ENCODE results near the gene EVC2. TPM values are rescaled to one million over a fixed set of nuclear protein-coding genes. Genes with fewer than 3 reads are reported as not detected.

Gene EVC2
- total RNA-seq, 3 donors from 2014 or later, result 16.0 to 19.5 (median 17.7) TPM

- Histone ChIP-seq H3K27me3 (no peaks in the 10 kb centered on the region), H3K36me3 (no peaks in the 10 kb centered on the region), H3K27ac (no peak overlapping the region), H3K4me1 (no peaks in the 10 kb centered on the region), H3K4me3 (no peak overlapping the region), H3K9me3 (peaks cover 8 to 11% of the 10 kb centered on the region in 2 donors)
- intact Hi-C loops (cut with DNase I; ENCODE audit: low total_unique reads), result no loop called here
- DNase-seq (ENCODE audit: low spot score in 2 of 2), result no peak
- TF ChIP-seq POLR2A (IDR thresholded peaks at IDR 0.05) (no peak), CTCF (IDR thresholded peaks at IDR 0.05) (no peak), POLR2AphosphoS5 (IDR thresholded peaks at IDR 0.05) (no peak)
Observed at GRCh38 chr4:5547651-5548249, 160.6 kb downstream of the EVC2 start.

- no peak for DNase-seq (ENCODE audit: low spot score in 2 of 2)
- Histone ChIP-seq H3K27me3 (no peaks in the 10 kb centered on the region), H3K36me3 (no peaks in the 10 kb centered on the region), H3K4me3 (no peak overlapping the region), H3K27ac (no peak overlapping the region), H3K4me1 (no peaks in the 10 kb centered on the region), H3K9me3 (peaks cover 4 to 6% of the 10 kb centered on the region in 2 donors)
- TF ChIP-seq POLR2AphosphoS5 (IDR thresholded peaks at IDR 0.05) (no peak), POLR2A (IDR thresholded peaks at IDR 0.05) (no peak), CTCF (IDR thresholded peaks at IDR 0.05) (no peak)
- intact Hi-C loops (cut with DNase I; ENCODE audit: low total_unique reads), result no loop called here
Observed at GRCh38 chr4:5545271-5545670, 163.1 kb downstream of the EVC2 start.

GRCh38 chr4:5544762-5545161 lies 163.6 kb downstream of the EVC2 start:
- Histone ChIP-seq H3K27ac (no peak overlapping the region), H3K27me3 (no peaks in the 10 kb centered on the region), H3K4me3 (no peak overlapping the region), H3K36me3 (no peaks in the 10 kb centered on the region), H3K9me3 (peaks cover 0 to under 1% of the 10 kb centered on the region in 2 donors), H3K4me1 (no peaks in the 10 kb centered on the region)
- DNase-seq (ENCODE audit: low spot score in 2 of 2), result no peak
- intact Hi-C loops (cut with DNase I; ENCODE audit: low total_unique reads), result no loop called here
- TF ChIP-seq POLR2AphosphoS5 (IDR thresholded peaks at IDR 0.05) (no peak), CTCF (IDR thresholded peaks at IDR 0.05) (no peak), POLR2A (IDR thresholded peaks at IDR 0.05) (no peak)

- Histone ChIP-seq H3K27me3 (no peaks in the 10 kb centered on the region), H3K4me1 (no peaks in the 10 kb centered on the region), H3K27ac (no peak overlapping the region), H3K4me3 (no peak overlapping the region), H3K9me3 (no peaks in the 10 kb centered on the region), H3K36me3 (no peaks in the 10 kb centered on the region)
- TF ChIP-seq CTCF (IDR thresholded peaks at IDR 0.05) (no peak), POLR2AphosphoS5 (IDR thresholded peaks at IDR 0.05) (no peak)
- intact Hi-C loops (cut with DNase I; ENCODE audit: low total_unique reads), result no loop called here
- no peak for DNase-seq (ENCODE audit: low spot score in 2 of 2)
Observed at GRCh38 chr4:5543681-5544080, 164.7 kb downstream of the EVC2 start.

- TF ChIP-seq POLR2AphosphoS5 (IDR thresholded peaks at IDR 0.05) (no peak), CTCF (IDR thresholded peaks at IDR 0.05) (no peak), POLR2A (IDR thresholded peaks at IDR 0.05) (no peak)
- Histone ChIP-seq H3K27me3 (no peaks in the 10 kb centered on the region), H3K4me3 (no peak overlapping the region), H3K9me3 (no peaks in the 10 kb centered on the region), H3K4me1 (no peaks in the 10 kb centered on the region), H3K36me3 (no peaks in the 10 kb centered on the region), H3K27ac (no peak overlapping the region)
- intact Hi-C loops (cut with DNase I; ENCODE audit: low total_unique reads), result no loop called here
- no peak for DNase-seq (ENCODE audit: low spot score in 2 of 2)
Observed at GRCh38 chr4:5541169-5541568, 167.2 kb downstream of the EVC2 start.
